IMR-90 (cell line): ENCODE data around the gene DNAI7. TPM values are rescaled to one million over a fixed set of nuclear protein-coding genes. Genes with fewer than 3 reads are reported as not detected.

Source experiments
- ATAC-seq: fragments of 200-7000 bp; cut with Tn5 transposase; 2 replicates; pipeline ENCODE4 v1.9.1; 2020; ENCODE audit warnings: low read depth, mild to moderate bottlenecking, moderate library complexity
- BruUV-seq: library from RNA; stranded (reverse); fragments of 400-500 nt; replicated peaks from 2 replicates; lab custom pipeline; 2021; lab: Mats Ljungman, UMichigan
- CTCF ChIA-PET: fragments of 300-600 bp; formaldehyde crosslinking; extraction: SDS; loops from one replicate; lab custom pipeline; 2021; ENCODE audit warnings: antibody characterized with exemption; lab: Yijun Ruan, JAX
- POLR2A ChIA-PET: fragments of 300-600 bp; sonication (Branson Sonifier 250); formaldehyde crosslinking; loops from one replicate; lab custom pipeline; 2022; ENCODE audit warnings: antibody characterized with exemption; ENCODE audit not compliant: unreplicated experiment; lab: Charles Lee
- DNase-seq: peaks from one replicate; pipeline ENCODE4 v3.0.0; 2013
- H2AFZ ChIP-seq: replicated peaks from 2 replicates; pipeline ENCODE3; 2013; ENCODE audit warnings: low read length, mild to moderate bottlenecking; ENCODE audit not compliant: poor library complexity
- H2AK5ac ChIP-seq: 2 replicates; pipeline ENCODE4 v1.6.1; 2013; ENCODE audit warnings: low read depth, low read length, inconsistent platforms
- H2AK9ac ChIP-seq: replicated peaks from 2 replicates; pipeline ENCODE3; 2013; ENCODE audit warnings: mild to moderate bottlenecking, low read depth, low read length, moderate library complexity; ENCODE audit not compliant: poor library complexity
- H2BK120ac ChIP-seq: 2 replicates; pipeline ENCODE4 v1.6.1; 2013; ENCODE audit warnings: low read depth, low read length, inconsistent platforms
- H2BK15ac ChIP-seq: 3 replicates; pipeline ENCODE4 v1.6.1; 2013; ENCODE audit warnings: low read depth, low read length, inconsistent platforms
- H2BK20ac ChIP-seq: 2 replicates; pipeline ENCODE4 v1.6.1; 2013; ENCODE audit warnings: low read depth, mild to moderate bottlenecking, inconsistent platforms, low read length, moderate library complexity
- H2BK5ac ChIP-seq: 2 replicates; pipeline ENCODE4 v1.6.1; 2013; ENCODE audit warnings: mild to moderate bottlenecking, low read depth, low read length, inconsistent platforms; ENCODE audit not compliant: poor library complexity, severe bottlenecking
- H3K14ac ChIP-seq: replicated peaks from 2 replicates; pipeline ENCODE4 v1.6.1; 2013; ENCODE audit warnings: low read depth, low read length, inconsistent platforms
- H3K18ac ChIP-seq: 2 replicates; pipeline ENCODE4 v1.6.1; 2013; ENCODE audit warnings: low read depth, low read length, control low read depth
- H3K23ac ChIP-seq: 2 replicates; pipeline ENCODE4 v1.6.1; 2013; ENCODE audit warnings: low read depth, low read length, inconsistent platforms
- H3K27ac ChIP-seq: 2 replicates; pipeline ENCODE4 v1.5.1; 2013; ENCODE audit warnings: mild to moderate bottlenecking, control low read depth, low read length; ENCODE audit not compliant: insufficient read depth
- H3K27me3 ChIP-seq: 2 replicates; pipeline ENCODE4 v1.6.1; 2013; ENCODE audit warnings: low read length; ENCODE audit not compliant: control insufficient read depth, insufficient read depth
- H3K36me3 ChIP-seq: 2 replicates; pipeline ENCODE4 v1.6.1; 2013; ENCODE audit warnings: low read length, mixed read lengths; ENCODE audit not compliant: control insufficient read depth, insufficient read depth
- H3K4ac ChIP-seq: 2 replicates; pipeline ENCODE4 v1.6.1; 2013; ENCODE audit warnings: low read depth, low read length, inconsistent platforms
- H3K4me1 ChIP-seq: 2 replicates; pipeline ENCODE4 v1.6.1; 2013; ENCODE audit warnings: low read length, mixed read lengths; ENCODE audit not compliant: control insufficient read depth, insufficient read depth
- H3K4me2 ChIP-seq: 2 replicates; pipeline ENCODE4 v1.6.1; 2013; ENCODE audit warnings: low read depth, mild to moderate bottlenecking, control low read depth, low read length, moderate library complexity
- H3K4me3 ChIP-seq: 2 replicates; pipeline ENCODE4 v1.5.1; 2013; ENCODE audit warnings: low read depth, mild to moderate bottlenecking, control low read depth, low read length, moderate library complexity; ENCODE audit not compliant: insufficient read depth
- H3K56ac ChIP-seq: 2 replicates; pipeline ENCODE4 v1.6.1; 2013; ENCODE audit warnings: low read length, inconsistent platforms; ENCODE audit not compliant: insufficient read depth; ENCODE audit errors: extremely low read depth
- H3K79me1 ChIP-seq, 2 experiments: 2 replicates each; pipeline ENCODE4 v1.6.1; 2013; ENCODE audit warnings: low read length in 2 of 2, inconsistent platforms in 1 of 2, low read depth in 1 of 2
- H3K9ac ChIP-seq: 2 replicates; pipeline ENCODE4 v1.6.1; 2013; ENCODE audit warnings: low read depth, low read length, control low read depth
- H3K9me1 ChIP-seq: 2 replicates; pipeline ENCODE4 v1.6.1; 2013; ENCODE audit warnings: low read length, inconsistent platforms; ENCODE audit not compliant: insufficient read depth
- H3K9me3 ChIP-seq: 2 replicates; pipeline ENCODE4 v1.6.1; 2013; ENCODE audit warnings: low read length; ENCODE audit not compliant: control insufficient read depth, insufficient read depth
- H4K20me1 ChIP-seq: 2 replicates; pipeline ENCODE4 v1.6.1; 2013; ENCODE audit warnings: low read length, inconsistent platforms; ENCODE audit not compliant: insufficient read depth
- H4K5ac ChIP-seq: 2 replicates; pipeline ENCODE4 v1.6.1; 2013; ENCODE audit warnings: mild to moderate bottlenecking, low read depth, low read length, control low read depth
- H4K8ac ChIP-seq, 2 experiments: 2 replicates each; pipeline ENCODE4 v1.6.1; 2013; ENCODE audit warnings: low read depth in 2 of 2, low read length in 2 of 2, control low read depth in 1 of 2, inconsistent platforms in 1 of 2
- H4K91ac ChIP-seq: 2 replicates; pipeline ENCODE4 v1.6.1; 2013; ENCODE audit warnings: low read depth, low read length, inconsistent platforms; ENCODE audit not compliant: insufficient read depth
- MAZ ChIP-seq: IDR thresholded peaks from 2 replicates; pipeline ENCODE4 v1.6.1; 2012; ENCODE audit warnings: low read depth, mild to moderate bottlenecking, low read length, improper control_type of control experiment, moderate library complexity, borderline replicate concordance
- MXI1 ChIP-seq: IDR thresholded peaks from 2 replicates; pipeline ENCODE4 v1.6.1; 2012; ENCODE audit warnings: low read depth, mild to moderate bottlenecking, low read length, moderate library complexity, borderline replicate concordance
- WGBS, 2 experiments: methylation state at CpG; one replicate each; pipeline versions ENCODE4 v1.1.5 to v1.1.7; 2013; ENCODE audit warnings: missing lambda C conversion rate in 2 of 2; ENCODE audit not compliant: insufficient read length in 1 of 2; ENCODE audit errors: extremely low coverage in 2 of 2; 5-methylcytosine and 5-hydroxymethylcytosine counted together
- dilution Hi-C: fragments of 300-500 bp; cut with HindIII; formaldehyde crosslinking; loops from one replicate; pipeline ENCODE4 v1.14.3; 2018; ENCODE audit warnings: low sequenced_read_pairs; ENCODE audit not compliant: unreplicated experiment
- in situ Hi-C: fragments of 300-500 bp; cut with MboI; formaldehyde crosslinking; loops from 3 replicates; pipeline ENCODE4 v1.14.3; 2019; ENCODE audit warnings: low sequenced_read_pairs, inconsistent platforms, mixed read lengths
- intact Hi-C: fragments of 100-400 bp; cut with micrococcal nuclease; formaldehyde crosslinking; loops from 2 replicates; pipeline ENCODE4 v1.10.0; 2022
- polyA plus RNA-seq, 3 experiments: library from polyadenylated mRNA; depleted of rRNA; stranded (reverse); fragments of >200 nt; gene quantifications; 2 replicates each; pipeline ENCODE4 v1.2.3, GENCODE V29; 2012; ENCODE audit warnings: low replicate concordance in 1 of 3
- total RNA-seq: library from RNA; depleted of rRNA; stranded (reverse); fragments of >200 nt; gene quantifications from 2 replicates; pipeline ENCODE4 v1.2.3, GENCODE V29; 2012

Gene DNAI7
- total and polyA plus RNA-seq, 2 of the 4 experiments (the other 2 are of a cell fraction), result under 0.01 to 0.07 TPM

DNA sequence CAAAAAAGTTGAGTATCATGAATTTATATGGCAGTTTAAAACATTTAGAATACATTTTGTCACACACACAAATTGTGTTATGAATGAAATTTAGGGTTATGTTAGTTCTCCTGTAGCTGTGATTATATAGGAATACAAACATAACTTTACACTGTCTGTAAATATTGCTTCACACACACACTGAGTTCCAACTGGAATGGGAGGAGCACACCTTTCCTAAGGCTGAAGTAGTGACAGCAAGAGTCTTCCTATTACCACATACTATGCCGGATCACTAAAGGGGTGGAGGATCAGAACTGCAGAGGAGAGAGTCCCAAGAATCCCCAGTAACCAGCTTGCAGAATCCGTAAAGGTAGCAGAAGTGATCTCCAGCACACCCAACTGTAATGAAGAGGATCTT, 63.7 kb downstream of the DNAI7 start:
- Histone ChIP-seq H3K36me3 (no peaks in the 10 kb centered on the region), H2AK9ac (no peak overlapping the region), H3K18ac (no peak overlapping the region), H2BK5ac (peak overlapping the region; percentile 3), H3K4me3 (no peak overlapping the region), H3K23ac (peak overlapping the region; percentile 89; the same call in 1 of the 2 replicates), H2BK20ac (peak overlapping the region; percentile 95), H3K9me1 (no peaks in the 10 kb centered on the region), H3K56ac (no peak overlapping the region), H2AK5ac (peak overlapping the region; percentile 78; the same call in 1 of the 2 replicates), H4K5ac (no peak overlapping the region), H4K91ac (peak overlapping the region; percentile 77), H3K9ac (no peak overlapping the region), H3K9me3 (no peaks in the 10 kb centered on the region), H3K27me3 (no peaks in the 10 kb centered on the region), H2BK120ac (peak overlapping the region; percentile 92), H2BK15ac (peak overlapping the region; percentile 100), H3K4me2 (no peak overlapping the region), H3K14ac (peak overlapping the region; percentile 82), H3K27ac (no peak overlapping the region), H3K4ac (peak overlapping the region; percentile 77; the same call in 1 of the 2 replicates), H4K8ac (peak overlapping the region in 1 of 2 experiments; percentile 87; a peak in 2 of 4 replicates), H3K79me1 (no peaks in the 10 kb centered on the region), H4K20me1 (no peaks in the 10 kb centered on the region), H3K4me1 (peaks cover 2% of the 10 kb centered on the region), H2AFZ (peak overlapping the region; percentile 13)
- dilution Hi-C loops (no loop called here), intact Hi-C loops (loop anchor here (1.0 kb wide), 1 partner anchor 140 kb away; no protein-coding TSS in a partner anchor), in situ Hi-C loops (loop anchor here (5.0 to 25.0 kb wide), 2 partner anchors 139 to 1919 kb away; no protein-coding TSS in a partner anchor)
- no TSS peak for BruUV-seq
- no peak for ATAC-seq
- TF ChIP-seq MAZ (no peak), MXI1 (no peak)
- no peak for DNase-seq
- CTCF ChIA-PET, result interaction anchor here (0.7 to 1.2 kb wide), 2 partner anchors 58 to 133 kb away, joined by 3 read pairs; no protein-coding TSS in a partner anchor
- WGBS, 2 experiments, result no CpG with 5 or more reads among the region's 2 CpGs
- POLR2A ChIA-PET, result no interaction called here
